WI38 (cell line): Measurements from ENCODE around the gene RPP21.
A peak's percentile ranks its signal among the peaks of the same experiment; 100 is the strongest.

Source experiments
- H3K4me3 ChIP-seq: 2 replicates; pipeline ENCODE4 v1.5.1; 2011; ENCODE audit warnings: low read depth, mild to moderate bottlenecking, control low read depth, low read length
- TF ChIP-seq, protein P1 (sequence below): IDR thresholded peaks from 2 replicates; pipeline ENCODE4 v1.5.1; 2012; ENCODE audit warnings: low read depth, mild to moderate bottlenecking, control low read depth, low read length

The RPP21 gene

DNA sequence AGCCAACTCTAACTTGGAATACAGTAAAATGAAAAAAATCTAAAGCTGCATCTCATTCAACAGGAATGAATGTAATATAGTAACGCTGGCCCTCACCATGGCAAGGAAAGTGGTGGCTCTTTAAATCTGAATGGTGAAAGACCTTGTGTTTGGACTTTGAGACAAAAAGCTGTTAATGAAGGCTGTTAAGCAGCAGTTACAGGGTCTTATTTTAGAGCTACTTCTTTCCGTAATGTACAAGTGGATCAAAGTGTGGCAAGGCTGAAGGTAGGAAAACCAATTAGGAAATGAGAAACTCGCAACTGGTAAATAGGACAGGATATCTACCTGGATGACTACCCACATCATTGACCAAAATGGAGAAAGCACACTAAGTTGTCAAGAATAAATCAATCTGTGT is 29.8 kb upstream of the RPP21 start:
- TF ChIP-seq, protein P1, sequence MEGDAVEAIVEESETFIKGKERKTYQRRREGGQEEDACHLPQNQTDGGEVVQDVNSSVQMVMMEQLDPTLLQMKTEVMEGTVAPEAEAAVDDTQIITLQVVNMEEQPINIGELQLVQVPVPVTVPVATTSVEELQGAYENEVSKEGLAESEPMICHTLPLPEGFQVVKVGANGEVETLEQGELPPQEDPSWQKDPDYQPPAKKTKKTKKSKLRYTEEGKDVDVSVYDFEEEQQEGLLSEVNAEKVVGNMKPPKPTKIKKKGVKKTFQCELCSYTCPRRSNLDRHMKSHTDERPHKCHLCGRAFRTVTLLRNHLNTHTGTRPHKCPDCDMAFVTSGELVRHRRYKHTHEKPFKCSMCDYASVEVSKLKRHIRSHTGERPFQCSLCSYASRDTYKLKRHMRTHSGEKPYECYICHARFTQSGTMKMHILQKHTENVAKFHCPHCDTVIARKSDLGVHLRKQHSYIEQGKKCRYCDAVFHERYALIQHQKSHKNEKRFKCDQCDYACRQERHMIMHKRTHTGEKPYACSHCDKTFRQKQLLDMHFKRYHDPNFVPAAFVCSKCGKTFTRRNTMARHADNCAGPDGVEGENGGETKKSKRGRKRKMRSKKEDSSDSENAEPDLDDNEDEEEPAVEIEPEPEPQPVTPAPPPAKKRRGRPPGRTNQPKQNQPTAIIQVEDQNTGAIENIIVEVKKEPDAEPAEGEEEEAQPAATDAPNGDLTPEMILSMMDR, result no peak
- no peak overlapping the region for H3K4me3 ChIP-seq

DNA sequence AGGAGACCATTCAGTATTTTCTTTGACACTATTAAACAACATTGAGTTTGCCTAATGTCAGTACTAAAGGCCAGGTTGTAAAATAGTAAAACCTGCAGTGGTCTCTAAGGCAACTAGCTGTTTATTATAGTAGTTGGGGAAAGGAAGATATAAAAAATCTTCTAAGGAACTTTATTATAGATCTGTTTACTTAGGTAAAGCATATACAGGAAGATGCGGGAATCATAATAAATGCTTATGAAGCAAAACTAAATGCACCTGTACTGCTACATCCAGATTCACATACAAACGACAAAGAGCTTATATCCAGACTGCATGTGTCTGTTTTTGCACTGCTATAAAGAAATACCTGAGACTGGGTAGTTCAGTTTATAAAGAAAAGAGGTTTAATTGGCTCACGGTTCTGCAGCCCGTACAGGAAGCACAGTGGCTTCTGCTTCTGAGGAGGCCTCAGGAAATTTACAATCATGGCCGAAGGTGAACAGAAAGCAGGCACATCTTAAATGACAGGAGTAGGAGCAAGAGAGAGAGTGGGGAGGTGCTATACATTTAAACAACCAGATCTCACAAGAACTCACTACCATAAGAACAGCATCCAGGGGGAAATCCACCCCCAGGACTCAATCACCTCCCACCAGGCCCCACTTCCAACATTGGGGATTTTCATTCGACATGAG is 26.9 kb upstream of the RPP21 start:
- TF ChIP-seq, protein P1, result no peak
- H3K4me3 ChIP-seq, result no peak overlapping the region

DNA sequence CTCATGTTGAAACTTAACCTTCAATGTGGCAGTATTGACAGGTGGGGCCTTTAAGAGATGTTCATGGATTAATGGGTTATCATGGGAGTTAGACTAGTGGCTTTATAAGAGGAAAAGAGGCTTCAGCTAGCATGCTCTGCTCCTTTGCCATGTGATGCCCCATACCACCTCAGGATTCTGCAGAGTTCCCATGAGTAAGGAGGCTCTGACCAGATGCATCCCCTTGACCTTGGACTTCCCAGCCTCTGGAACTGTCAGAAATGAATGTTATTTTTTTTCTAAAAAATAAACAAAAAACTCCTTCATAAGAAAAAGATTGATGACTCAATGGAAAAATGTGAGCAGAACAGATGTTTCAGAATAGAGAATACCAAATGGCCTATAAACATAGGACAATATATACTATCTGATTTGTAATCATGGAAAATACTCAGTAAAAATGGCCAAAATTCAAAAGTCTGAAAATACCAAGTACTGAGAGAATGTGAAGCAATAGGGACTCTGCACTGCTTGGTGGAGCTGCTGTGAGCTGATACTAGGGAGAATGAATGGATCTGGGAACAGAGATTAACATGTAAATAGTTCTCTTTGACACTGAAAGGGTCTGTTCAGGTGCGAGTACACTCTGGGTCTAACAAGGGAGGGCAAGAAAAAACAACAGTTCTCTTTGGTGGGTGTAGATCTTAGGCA is 25.7 kb upstream of the RPP21 start:
- TF ChIP-seq, protein P1, result no peak
- no peak overlapping the region for H3K4me3 ChIP-seq

DNA sequence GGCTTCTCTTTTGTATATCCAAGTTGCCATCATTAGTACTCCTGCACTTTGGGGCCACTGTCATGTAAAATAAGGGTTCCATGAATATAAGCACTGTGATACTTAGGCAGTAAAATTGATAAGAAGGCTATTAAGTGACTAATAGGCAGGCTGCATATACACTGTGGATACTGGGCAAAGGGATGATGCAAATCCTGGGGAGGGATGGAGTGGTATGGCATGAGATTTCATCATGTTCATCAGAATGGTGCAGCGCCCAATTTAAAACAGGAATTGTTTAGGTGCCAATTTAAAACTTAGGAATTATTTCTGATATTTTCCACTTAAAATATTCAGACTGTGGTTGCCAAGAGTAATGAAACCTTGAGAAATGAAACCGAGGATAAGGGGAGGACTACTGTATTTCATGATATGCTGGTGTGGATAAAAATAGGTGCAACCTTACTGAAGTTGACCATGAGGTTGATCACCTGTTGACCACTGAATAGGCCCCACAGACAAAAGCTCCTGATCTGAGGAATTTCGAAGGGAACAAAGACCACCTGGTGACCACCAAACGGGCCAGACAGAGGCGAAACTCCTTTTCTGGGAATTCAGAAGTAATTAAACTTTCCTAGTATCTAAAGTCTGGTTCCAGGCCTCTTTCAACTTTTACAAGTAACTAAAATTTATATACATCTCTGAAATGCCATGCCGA is 23.1 kb upstream of the RPP21 start:
- TF ChIP-seq, protein P1, result no peak
- H3K4me3 ChIP-seq, result peak overlapping the region; percentile 47

DNA sequence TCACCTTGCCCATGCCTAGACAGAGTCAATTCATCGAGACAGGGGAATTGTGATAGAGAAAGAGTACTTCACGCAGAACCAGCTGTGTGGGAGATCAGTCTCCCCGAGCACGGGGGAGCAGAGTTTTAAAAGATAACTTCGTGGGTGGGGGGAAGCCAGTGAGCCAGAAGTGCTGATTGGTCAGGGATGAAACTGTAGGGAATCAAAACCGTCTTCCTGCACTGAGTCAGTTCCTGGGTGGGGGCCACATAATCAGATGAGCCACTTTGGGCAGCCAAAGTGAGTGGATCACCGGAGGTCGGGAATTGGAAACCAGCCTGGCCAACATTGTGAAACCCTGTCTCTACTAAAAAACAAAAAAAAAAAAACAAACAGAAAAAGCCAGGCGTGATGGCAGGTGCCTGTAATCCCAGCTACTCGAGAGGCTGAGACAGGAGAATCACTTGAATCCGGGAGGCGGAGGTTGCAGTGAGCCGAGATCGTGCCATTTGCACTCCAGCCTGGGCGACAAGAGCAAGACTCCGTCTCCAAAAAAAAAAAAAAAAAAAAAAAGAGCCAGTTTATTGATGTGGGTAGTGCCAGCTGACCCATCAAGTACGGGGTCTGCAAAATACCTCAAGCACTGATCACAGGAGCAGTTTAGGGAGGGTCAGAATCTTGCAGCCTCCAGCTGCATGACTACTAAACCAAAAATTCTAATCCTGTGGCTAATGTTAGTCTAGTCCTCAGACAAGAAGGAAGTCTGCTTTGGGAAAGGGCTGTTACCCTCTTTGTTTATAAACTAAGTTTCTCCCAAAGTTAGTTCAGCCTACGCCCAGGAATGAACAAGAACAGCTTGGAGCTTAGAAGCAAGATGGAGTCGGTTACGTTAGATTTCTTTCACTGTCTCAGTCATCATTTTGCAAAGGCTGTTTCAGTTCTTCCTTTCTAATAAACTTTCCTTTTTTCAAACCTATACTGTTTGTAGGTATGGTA is 22.1 kb upstream of the RPP21 start:
- peak overlapping the region; percentile 47 for H3K4me3 ChIP-seq
- TF ChIP-seq, protein P1, result no peak

DNA sequence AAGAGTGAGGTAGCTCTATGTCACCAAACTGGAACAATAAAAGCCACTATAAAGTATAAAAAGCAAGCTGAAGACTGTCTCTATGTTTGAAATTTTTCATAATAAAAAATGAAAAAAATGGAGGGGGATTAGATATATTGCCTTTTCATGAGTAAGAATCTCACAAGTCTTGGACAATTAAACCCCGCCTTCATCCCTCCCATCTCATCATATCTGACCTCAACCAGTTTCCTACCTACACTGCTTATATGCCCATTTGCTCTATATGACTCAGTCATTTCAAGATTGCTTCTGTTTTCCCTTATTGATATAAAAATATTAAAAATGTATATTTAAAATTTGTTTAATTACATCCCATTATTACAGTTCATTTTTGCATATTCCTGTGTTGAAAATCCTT is 21.1 kb upstream of the RPP21 start:
- H3K4me3 ChIP-seq, result peak overlapping the region; percentile 44
- TF ChIP-seq, protein P1, result no peak
